ES-I3 (cell line): ENCODE results near the gene GSTM5.

Experiments used
- H3K36me3 ChIP-seq: 2 replicates; pipeline ENCODE4 v1.6.1; 2013; ENCODE audit warnings: mild to moderate bottlenecking, low read length, control low read depth, moderate library complexity; ENCODE audit not compliant: insufficient read depth
- H3K4me1 ChIP-seq: 2 replicates; pipeline ENCODE4 v1.6.1; 2013; ENCODE audit warnings: mild to moderate bottlenecking, control low read depth, low read length; ENCODE audit not compliant: insufficient read depth
- H3K9ac ChIP-seq: 2 replicates; pipeline ENCODE4 v1.6.1; 2013; ENCODE audit warnings: low read depth, mild to moderate bottlenecking, low read length, moderate library complexity
- H3K9me3 ChIP-seq: 2 replicates; pipeline ENCODE4 v1.6.1; 2013; ENCODE audit warnings: mild to moderate bottlenecking, low read length, moderate library complexity; ENCODE audit not compliant: control insufficient read depth, insufficient read depth

Gene GSTM5

GRCh38 chr1:109714661-109715372 is 2.8 kb downstream of the GSTM5 start:
- H3K9ac ChIP-seq = no peak overlapping the region
- H3K36me3 ChIP-seq = no peaks in the 10 kb centered on the region
- no peaks in the 10 kb centered on the region for H3K9me3 ChIP-seq
- H3K4me1 ChIP-seq = no peaks in the 10 kb centered on the region

GRCh38 chr1:109716121-109716520 is 4.1 kb downstream of the GSTM5 start:
- H3K9ac ChIP-seq = no peak overlapping the region
- no peaks in the 10 kb centered on the region for H3K4me1 ChIP-seq
- H3K9me3 ChIP-seq = no peaks in the 10 kb centered on the region
- no peaks in the 10 kb centered on the region for H3K36me3 ChIP-seq

- Histone ChIP-seq H3K9ac (no peak overlapping the region), H3K36me3 (no peaks in the 10 kb centered on the region), H3K9me3 (no peaks in the 10 kb centered on the region), H3K4me1 (no peaks in the 10 kb centered on the region)
Observed at GRCh38 chr1:109716570-109717090, 4.6 kb downstream of the GSTM5 start.

GRCh38 chr1:109717729-109718128 is 5.7 kb downstream of the GSTM5 start:
- Histone ChIP-seq H3K4me1 (no peaks in the 10 kb centered on the region), H3K9ac (no peak overlapping the region), H3K36me3 (no peaks in the 10 kb centered on the region), H3K9me3 (no peaks in the 10 kb centered on the region)

GRCh38 chr1:109718495-109718894 is 6.4 kb downstream of the GSTM5 start:
- Histone ChIP-seq H3K4me1 (no peaks in the 10 kb centered on the region), H3K9ac (no peak overlapping the region), H3K36me3 (no peaks in the 10 kb centered on the region), H3K9me3 (no peaks in the 10 kb centered on the region)

GRCh38 chr1:109719337-109719837 is 7.3 kb downstream of the GSTM5 start:
- Histone ChIP-seq H3K9ac (no peak overlapping the region), H3K4me1 (no peaks in the 10 kb centered on the region), H3K36me3 (no peaks in the 10 kb centered on the region), H3K9me3 (no peaks in the 10 kb centered on the region)

GRCh38 chr1:109721042-109721441 is 9.0 kb downstream of the GSTM5 start:
- H3K9ac ChIP-seq = no peak overlapping the region
- peaks cover 5% of the 10 kb centered on the region; the same call in 1 of the 2 replicates for H3K9me3 ChIP-seq
- no peaks in the 10 kb centered on the region for H3K4me1 ChIP-seq
- no peaks in the 10 kb centered on the region for H3K36me3 ChIP-seq

- no peaks in the 10 kb centered on the region for H3K36me3 ChIP-seq
- no peaks in the 10 kb centered on the region for H3K4me1 ChIP-seq
- H3K9me3 ChIP-seq = peaks cover 9% of the 10 kb centered on the region
- H3K9ac ChIP-seq = no peak overlapping the region
Observed at GRCh38 chr1:109721971-109722370, 9.9 kb downstream of the GSTM5 start.

GRCh38 chr1:109722908-109723691 is 11.0 kb downstream of the GSTM5 start:
- Histone ChIP-seq H3K9ac (no peak overlapping the region), H3K4me1 (no peaks in the 10 kb centered on the region), H3K9me3 (peaks cover 11% of the 10 kb centered on the region), H3K36me3 (no peaks in the 10 kb centered on the region)

GRCh38 chr1:109724933-109725332 is 12.9 kb downstream of the GSTM5 start:
- no peaks in the 10 kb centered on the region for H3K36me3 ChIP-seq
- H3K9me3 ChIP-seq = peaks cover 11% of the 10 kb centered on the region
- no peaks in the 10 kb centered on the region for H3K4me1 ChIP-seq
- no peak overlapping the region for H3K9ac ChIP-seq

- no peaks in the 10 kb centered on the region for H3K4me1 ChIP-seq
- no peak overlapping the region for H3K9ac ChIP-seq
- peaks cover 11% of the 10 kb centered on the region for H3K9me3 ChIP-seq
- H3K36me3 ChIP-seq = no peaks in the 10 kb centered on the region
Observed at GRCh38 chr1:109725510-109725909, 13.5 kb downstream of the GSTM5 start.

- Histone ChIP-seq H3K4me1 (no peaks in the 10 kb centered on the region), H3K9ac (no peak overlapping the region)
Observed at GRCh38 chr1:109726007-109726406, 14.0 kb downstream of the GSTM5 start.

GRCh38 chr1:109726728-109727373 is 14.8 kb downstream of the GSTM5 start:
- Histone ChIP-seq H3K36me3 (no peaks in the 10 kb centered on the region), H3K9me3 (peaks cover 11% of the 10 kb centered on the region), H3K9ac (no peak overlapping the region), H3K4me1 (no peaks in the 10 kb centered on the region)

More at GRCh38 chr1:109726007-109726406, 14.0 kb downstream of the GSTM5 start:
- no peaks in the 10 kb centered on the region for H3K36me3 ChIP-seq
- peaks cover 11% of the 10 kb centered on the region for H3K9me3 ChIP-seq

- Histone ChIP-seq H3K9ac (no peak overlapping the region), H3K9me3 (peaks cover 11% of the 10 kb centered on the region), H3K4me1 (no peaks in the 10 kb centered on the region), H3K36me3 (no peaks in the 10 kb centered on the region)
Observed at GRCh38 chr1:109728870-109729269, 16.8 kb downstream of the GSTM5 start.
